GM10847 (cell line): ENCODE data around the gene TPK1.

ENCODE experiments used
- POLR2A ChIP-seq: IDR thresholded peaks from 2 replicates; pipeline ENCODE4 v1.6.1; 2011; ENCODE audit not compliant: insufficient read length; ENCODE audit errors: extremely low read depth

Gene TPK1

GRCh38 chr7:144835652-144836544, at the start of gene TPK1:
TSS of gene TPK1 (minus strand) at chr7:144836053. CDS start at chr7:144835602, 451 bp downstream.
- peak; percentile 85 for TF ChIP-seq POLR2A

- no peak for TF ChIP-seq POLR2A
These were observed 49.6 kb upstream of the TPK1 start for GRCh38 chr7:144885478-144885877.

GRCh38 chr7:144884896-144885295, 49.0 kb upstream of the TPK1 start:
- TF ChIP-seq POLR2A: no peak

- no peak for TF ChIP-seq POLR2A
These were observed 37.5 kb upstream of the TPK1 start for GRCh38 chr7:144873316-144873845.

GRCh38 chr7:144869082-144869481, 33.2 kb upstream of the TPK1 start:
- no peak for TF ChIP-seq POLR2A

GRCh38 chr7:144866189-144866588, 30.3 kb upstream of the TPK1 start:
- TF ChIP-seq POLR2A: no peak

- no peak for TF ChIP-seq POLR2A
These were observed 27.4 kb upstream of the TPK1 start for GRCh38 chr7:144863320-144863647.

- TF ChIP-seq POLR2A: no peak
These were observed 26.9 kb upstream of the TPK1 start for GRCh38 chr7:144862612-144863319.

- TF ChIP-seq POLR2A: no peak
These were observed 23.9 kb upstream of the TPK1 start for GRCh38 chr7:144859739-144860138.

GRCh38 chr7:144857463-144857862, 21.6 kb upstream of the TPK1 start:
- TF ChIP-seq POLR2A: no peak

- TF ChIP-seq POLR2A: no peak
These were observed 19.1 kb upstream of the TPK1 start for GRCh38 chr7:144854839-144855424.

GRCh38 chr7:144853542-144853941, 17.7 kb upstream of the TPK1 start:
- no peak for TF ChIP-seq POLR2A

GRCh38 chr7:144848078-144848477, 12.2 kb upstream of the TPK1 start:
- TF ChIP-seq POLR2A: no peak

- no peak for TF ChIP-seq POLR2A
These were observed 6.6 kb upstream of the TPK1 start for GRCh38 chr7:144842377-144842851.

GRCh38 chr7:144836545-144836842, 641 bp upstream of the TPK1 start:
- no peak for TF ChIP-seq POLR2A

- no peak for TF ChIP-seq POLR2A
These were observed 670 bp downstream of the TPK1 start for GRCh38 chr7:144835155-144835611.
